GM12878 (cell line): ENCODE data around the gene EMILIN2. TPM values are rescaled to one million over a fixed set of nuclear protein-coding genes. Genes with fewer than 3 reads are reported as not detected.

Experiments
- ATAC-seq: fragments of 200-7000 bp; cut with Tn5 transposase; 3 replicates; pipeline ENCODE4 v1.9.1; 2020; ENCODE audit warnings: mild to moderate bottlenecking, moderate library complexity
- BruUV-seq: library from RNA; stranded (reverse); fragments of 400-500 nt; replicated peaks from 2 replicates; lab custom pipeline; 2021; lab: Mats Ljungman, UMichigan
- CTCF ChIA-PET: fragments of 300-600 bp; sonication (Branson Sonifier 250); formaldehyde crosslinking; extraction: SDS; loops from one replicate; lab custom pipeline; 2021; ENCODE audit warnings: inconsistent platforms; lab: Yijun Ruan, JAX
- POLR2A ChIA-PET: fragments of 350-600 bp; formaldehyde crosslinking; extraction: SDS; loops from one replicate; lab custom pipeline; 2021; ENCODE audit warnings: inconsistent platforms; lab: Charles Lee
- RAD21 ChIA-PET: fragments of 300-600 bp; sonication (Branson Sonifier 250); formaldehyde crosslinking; loops from one replicate; lab custom pipeline; 2023; ENCODE audit warnings: antibody characterized with exemption; ENCODE audit not compliant: unreplicated experiment; lab: Charles Lee
- SMC1A ChIA-PET: fragments of 300-600 bp; sonication (Branson Sonifier 250); formaldehyde crosslinking; loops from one replicate; lab custom pipeline; 2023; ENCODE audit not compliant: unreplicated experiment, uncharacterized antibody; lab: Charles Lee
- DNase-seq: peaks from one replicate; pipeline ENCODE4 v3.0.0-alpha.2; 2011; ENCODE audit warnings: low read depth, low spot score
- FAIRE-seq: peaks from 3 replicates; lab custom pipeline; 2011; peaks lifted over from hg19 to GRCh38; lab: Jason Lieb, UNC
- H2AFZ ChIP-seq: 2 replicates; pipeline ENCODE4 v1.6.0; 2011; ENCODE audit warnings: low read depth, low read length, control low read depth; ENCODE audit not compliant: control insufficient read depth
- H3K27ac ChIP-seq: 2 replicates; pipeline ENCODE4 v1.5.1; 2011; ENCODE audit warnings: control low read depth; ENCODE audit not compliant: control insufficient read depth, insufficient read depth
- H3K27me3 ChIP-seq, 2 experiments: replicated peaks in 1 of 2; 2 replicates each; pipeline versions ENCODE4 v1.6.0 to v1.6.1; 2011; ENCODE audit warnings: low read length in 1 of 2; ENCODE audit not compliant: control insufficient read depth in 2 of 2, insufficient read depth in 2 of 2
- H3K36me3 ChIP-seq, 2 experiments: 2 replicates each; pipeline ENCODE4 v1.5.1; 2011; ENCODE audit warnings: low read length in 1 of 2; ENCODE audit not compliant: control insufficient read depth in 2 of 2, insufficient read depth in 2 of 2
- H3K4me1 ChIP-seq: 2 replicates; pipeline ENCODE4 v1.6.1; 2011; ENCODE audit warnings: mild to moderate bottlenecking, low read length, moderate library complexity, mixed read lengths; ENCODE audit not compliant: control insufficient read depth, insufficient read depth
- H3K4me2 ChIP-seq: 2 replicates; pipeline ENCODE4 v1.6.0; 2011; ENCODE audit warnings: control low read depth; ENCODE audit not compliant: control insufficient read depth, insufficient read depth
- H3K4me3 ChIP-seq: fragments of 200-600 bp; sonication (generic); 2 replicates; pipeline ENCODE4 v1.5.1; 2016
- H3K79me2 ChIP-seq: 2 replicates; pipeline ENCODE4 v1.6.0; 2011; ENCODE audit warnings: low read length; ENCODE audit not compliant: control insufficient read depth, insufficient read depth
- H3K9ac ChIP-seq: 2 replicates; pipeline ENCODE4 v1.8.0; 2011; ENCODE audit warnings: low read length, control low read depth, mixed read lengths; ENCODE audit not compliant: control insufficient read depth, insufficient read depth
- H3K9me3 ChIP-seq: replicated peaks from 3 replicates; pipeline ENCODE4 v1.5.1; 2011; ENCODE audit warnings: mild to moderate bottlenecking, low read length; ENCODE audit not compliant: control insufficient read depth, insufficient read depth
- H4K20me1 ChIP-seq: 2 replicates; pipeline ENCODE4 v1.6.0; 2011; ENCODE audit not compliant: control insufficient read depth, insufficient read depth
- ATF7 ChIP-seq: fragments of 450-650 bp; IDR thresholded peaks from 2 replicates; pipeline ENCODE4 v1.6.1; 2016; ENCODE audit warnings: low read depth, mild to moderate bottlenecking
- BACH1 ChIP-seq: fragments of 450-650 bp; IDR thresholded peaks from 2 replicates; pipeline ENCODE4 v1.6.1; 2017; ENCODE audit warnings: mild to moderate bottlenecking, borderline replicate concordance
- BMI1 ChIP-seq: fragments of 450-650 bp; IDR thresholded peaks from 2 replicates; pipeline ENCODE4 v1.6.1; 2016; ENCODE audit warnings: mild to moderate bottlenecking, moderate library complexity, borderline replicate concordance
- BRCA1 ChIP-seq: IDR thresholded peaks from 2 replicates; pipeline ENCODE4 v1.6.1; 2011; ENCODE audit warnings: low read depth, low read length, improper control_type of control experiment
- EZH2 ChIP-seq: IDR thresholded peaks from 2 replicates; pipeline ENCODE4 v1.6.1; 2012; ENCODE audit warnings: low read depth, mild to moderate bottlenecking, control low read depth, inconsistent platforms, low read length, borderline replicate concordance; ENCODE audit not compliant: control insufficient read depth
- LARP7 ChIP-seq: fragments of 450-650 bp; IDR thresholded peaks from 2 replicates; pipeline ENCODE4 v1.6.1; 2017; ENCODE audit warnings: mild to moderate bottlenecking
- PKNOX1 ChIP-seq: fragments of 450-650 bp; IDR thresholded peaks from 2 replicates; pipeline ENCODE4 v1.6.1; 2016; ENCODE audit warnings: mild to moderate bottlenecking
- POLR2AphosphoS5 ChIP-seq: IDR thresholded peaks from 2 replicates; pipeline ENCODE4 v1.6.1; 2011; ENCODE audit warnings: mild to moderate bottlenecking, low read length, inconsistent platforms
- RELA ChIP-seq: fragments of 450-650 bp; IDR thresholded peaks from 2 replicates; pipeline ENCODE4 v1.8.0; 2014; ENCODE audit warnings: borderline replicate concordance; ENCODE audit not compliant: partially characterized antibody
- REST ChIP-seq: IDR thresholded peaks from 2 replicates; pipeline ENCODE4 v1.6.1; 2012; ENCODE audit warnings: mild to moderate bottlenecking, low read depth, low read length
- SMAD5 ChIP-seq: IDR thresholded peaks from 2 replicates; pipeline ENCODE4 v1.6.1; 2016; ENCODE audit warnings: antibody characterized with exemption, low read depth
- ZBTB33 ChIP-seq: fragments of 450-650 bp; IDR thresholded peaks from 2 replicates; pipeline ENCODE4 v1.6.1; 2017; ENCODE audit warnings: mild to moderate bottlenecking
- ZNF207 ChIP-seq: fragments of 450-650 bp; IDR thresholded peaks from 2 replicates; pipeline ENCODE4 v1.6.1; 2014; ENCODE audit warnings: antibody characterized with exemption, mild to moderate bottlenecking, borderline replicate concordance
- ZNF622 ChIP-seq: fragments of 450-650 bp; IDR thresholded peaks from 2 replicates; pipeline ENCODE4 v1.6.1; 2017; ENCODE audit warnings: mild to moderate bottlenecking, inconsistent platforms
- WGBS: methylation state at CpG from one replicate; pipeline ENCODE4 v1.1.6; 2016; ENCODE audit warnings: low lambda C conversion rate; ENCODE audit not compliant: insufficient replicate concordance, insufficient coverage; ENCODE audit errors: missing lambda C conversion rate; 5-methylcytosine and 5-hydroxymethylcytosine counted together
- in situ Hi-C: fragments of 300-500 bp; cut with MboI; formaldehyde crosslinking; loops from 9 replicates; pipeline ENCODE4 v1.14.3; 2018; ENCODE audit warnings: mixed read lengths
- intact Hi-C: fragments of 100-400 bp; cut with micrococcal nuclease; formaldehyde crosslinking; loops from one replicate; pipeline ENCODE4 v1.14.2; 2022; ENCODE audit not compliant: unreplicated experiment
- polyA plus RNA-seq, 11 experiments: library from polyadenylated mRNA; depleted of rRNA in 4 of 11; unstranded in 6 of 11; stranded (reverse) in 5 of 11; fragments of >200 nt; fragmentation: Nextera tagmentation in 4 of 11; fragmentation: Illumina TruSeq in 1 of 11; extraction: Ambion mirVana in 4 of 11; extraction: Trizol in 1 of 11; gene quantifications; 1 replicate in 1 of 11; 2 replicates in 10 of 11; pipeline versions ENCODE4 v1.2.1 to v1.2.3, GENCODE V29; 2011 to 2016; ENCODE audit warnings: inconsistent platforms in 2 of 11, missing spikeins in 2 of 11, low read depth in 1 of 11
- total RNA-seq, 4 experiments: library from RNA; depleted of rRNA in 3 of 4; stranded (reverse); fragments of >200 nt in 3 of 4; fragmentation: Illumina TruSeq in 1 of 4; extraction: Trizol in 1 of 4; gene quantifications; 2 replicates each; pipeline versions ENCODE4 v1.2.1 to v1.2.3, GENCODE V29; 2013 to 2021
- TF ChIP-seq, protein P1 (sequence below): fragments of 450-650 bp; IDR thresholded peaks from 2 replicates; pipeline ENCODE4 v1.6.1; 2017; ENCODE audit warnings: mild to moderate bottlenecking, low read depth, inconsistent platforms; ENCODE audit not compliant: poor library complexity, severe bottlenecking

Gene EMILIN2
- total and polyA plus RNA-seq, 10 of the 15 experiments (the other 5 are each of a cell fraction or from before 2014, with no cell fraction given), result 0.58 to 18.4 (median 5.9) TPM

DNA sequence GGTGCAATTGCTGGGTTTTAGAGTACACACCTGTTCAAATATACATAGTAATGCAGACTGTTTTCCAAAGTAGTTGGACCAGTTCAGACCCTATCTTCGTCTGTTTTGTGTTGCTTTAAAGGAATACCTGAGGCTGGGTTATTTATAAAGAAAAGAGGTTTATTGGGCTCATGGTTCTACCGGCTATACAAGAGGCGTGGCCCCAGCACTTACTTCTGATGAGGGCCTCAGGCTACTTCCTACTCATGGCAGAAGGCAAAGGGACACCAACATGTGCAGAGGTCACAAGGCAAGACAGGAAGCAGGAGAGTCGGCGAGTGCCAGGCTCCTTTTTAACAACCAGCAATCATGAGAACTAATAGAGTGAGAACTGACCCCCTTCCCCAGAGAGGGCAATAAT lies 21.9 kb upstream of the EMILIN2 start (continued):
- TF ChIP-seq, protein P1, sequence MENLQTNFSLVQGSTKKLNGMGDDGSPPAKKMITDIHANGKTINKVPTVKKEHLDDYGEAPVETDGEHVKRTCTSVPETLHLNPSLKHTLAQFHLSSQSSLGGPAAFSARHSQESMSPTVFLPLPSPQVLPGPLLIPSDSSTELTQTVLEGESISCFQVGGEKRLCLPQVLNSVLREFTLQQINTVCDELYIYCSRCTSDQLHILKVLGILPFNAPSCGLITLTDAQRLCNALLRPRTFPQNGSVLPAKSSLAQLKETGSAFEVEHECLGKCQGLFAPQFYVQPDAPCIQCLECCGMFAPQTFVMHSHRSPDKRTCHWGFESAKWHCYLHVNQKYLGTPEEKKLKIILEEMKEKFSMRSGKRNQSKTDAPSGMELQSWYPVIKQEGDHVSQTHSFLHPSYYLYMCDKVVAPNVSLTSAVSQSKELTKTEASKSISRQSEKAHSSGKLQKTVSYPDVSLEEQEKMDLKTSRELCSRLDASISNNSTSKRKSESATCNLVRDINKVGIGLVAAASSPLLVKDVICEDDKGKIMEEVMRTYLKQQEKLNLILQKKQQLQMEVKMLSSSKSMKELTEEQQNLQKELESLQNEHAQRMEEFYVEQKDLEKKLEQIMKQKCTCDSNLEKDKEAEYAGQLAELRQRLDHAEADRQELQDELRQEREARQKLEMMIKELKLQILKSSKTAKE, result no peak
- no peak for TF ChIP-seq ZNF207

- H3K9ac ChIP-seq, result no peak overlapping the region
- H3K79me2 ChIP-seq, result no peaks in the 10 kb centered on the region
- 48% methylated on average over 3 of the region's 3 CpGs for WGBS
- H3K4me3 ChIP-seq, result no peak overlapping the region
- no TSS peak for BruUV-seq
- no peak overlapping the region for H2AFZ ChIP-seq
- H3K4me2 ChIP-seq, result no peak overlapping the region
- no peak for DNase-seq
- CTCF ChIA-PET, result no interaction called here
- H3K36me3 ChIP-seq, result no peaks in the 10 kb centered on the region
- POLR2A ChIA-PET, result interaction anchor here (0.6 to 0.7 kb wide), 3 partner anchors 16 to 163 kb away, joined by 3 to 4 read pairs (median 3); no protein-coding TSS in a partner anchor
- no peak for ATAC-seq
- FAIRE-seq, result no peak
- RAD21 ChIA-PET, result no interaction called here
- no peak overlapping the region for H3K27ac ChIP-seq
- H3K9me3 ChIP-seq, result no peaks in the 10 kb centered on the region
- H3K27me3 ChIP-seq, result no peaks in the 10 kb centered on the region
- H3K4me1 ChIP-seq, result no peaks in the 10 kb centered on the region
- intact Hi-C loops (no loop called here), in situ Hi-C loops (no loop called here)
- SMC1A ChIA-PET, result no interaction called here
- H4K20me1 ChIP-seq, result no peaks in the 10 kb centered on the region
- no peak for TF ChIP-seq ZNF622
- no peak for TF ChIP-seq SMAD5
- no peak for TF ChIP-seq ZBTB33
- no peak for TF ChIP-seq REST
- no peak for TF ChIP-seq EZH2
- no peak for TF ChIP-seq RELA
- no peak for TF ChIP-seq POLR2AphosphoS5
- no peak for TF ChIP-seq PKNOX1
- TF ChIP-seq BMI1, result no peak
- no peak for TF ChIP-seq LARP7
- no peak for TF ChIP-seq BACH1
- TF ChIP-seq ATF7, result no peak
- TF ChIP-seq BRCA1, result no peak
Measured at GRCh38 chr18:2825613-2826175, 21.1 kb upstream of the EMILIN2 start.
